Upper lobe of left lung (tissue), 4 donors: ENCODE data around the gene MAB21L3.

Experiments used
- CTCF ChIP-seq, 6 experiments: fragments of 450-650 bp in 4 of 6; fragments of 200-600 bp in 2 of 6; sonication (generic) in 2 of 6; IDR thresholded peaks; one replicate each; pipeline ENCODE4 v1.5.1; 2016 to 2019; ENCODE audit warnings: antibody characterized with exemption in 6 of 6
- POLR2A ChIP-seq, 4 donors: fragments of 450-650 bp; IDR thresholded peaks; one replicate each; pipeline ENCODE4 v1.5.1; 2016 to 2017; ENCODE audit warnings: antibody characterized with exemption in 4 of 4, mild to moderate bottlenecking in 2 of 4

DNA sequence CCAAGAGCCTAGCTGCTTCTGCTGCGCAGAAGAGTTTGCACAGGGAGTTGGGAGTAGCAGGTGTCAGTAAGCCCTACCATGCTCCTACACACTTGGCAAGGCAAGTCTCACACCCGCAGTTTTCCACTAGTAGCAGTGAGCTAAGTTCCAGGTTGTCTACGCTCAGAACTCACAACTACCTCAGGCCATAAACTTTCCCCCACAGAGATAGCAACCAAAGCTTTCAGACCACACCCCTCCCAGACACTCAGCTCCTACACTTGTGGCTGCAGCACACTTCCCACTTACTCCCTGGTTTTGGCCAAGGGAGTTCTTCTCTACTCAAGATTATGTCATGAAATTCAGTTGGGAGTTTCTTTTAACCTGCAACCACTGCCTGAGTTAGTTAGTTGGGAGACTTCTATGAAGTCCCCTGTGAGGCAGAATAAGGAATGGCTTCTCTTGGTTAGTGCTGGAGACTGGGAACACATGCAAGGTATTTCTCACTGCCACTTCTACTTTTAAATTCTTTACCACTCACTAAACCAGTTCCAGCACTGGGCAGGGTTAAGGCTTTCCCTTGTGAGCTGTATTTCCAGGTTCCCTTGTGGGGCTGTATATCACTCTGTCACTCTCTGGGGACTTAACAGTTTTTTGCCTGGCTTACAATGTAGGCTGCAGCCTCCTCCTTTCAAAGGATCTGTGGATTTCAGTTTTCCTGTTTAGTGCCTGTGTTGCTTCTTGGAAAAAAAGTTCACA is 18.3 kb upstream of the MAB21L3 start:
- no peak for TF ChIP-seq CTCF (IDR thresholded peaks at IDR 0.05)
- no peak for TF ChIP-seq POLR2A (IDR thresholded peaks at IDR 0.05)
